Bronchial epithelial cell (primary cell): ENCODE data around the gene EMX1. TPM values are rescaled to one million over a fixed set of nuclear protein-coding genes. Genes with fewer than 3 reads are reported as not detected.

Experiments used
- DNase-seq: peaks from one replicate; pipeline ENCODE4 v3.0.0-alpha.2; 2010; ENCODE audit warnings: low read depth
- FAIRE-seq: peaks from 2 replicates; lab custom pipeline; 2011; peaks lifted over from hg19 to GRCh38; lab: Jason Lieb, UNC
- H3K27me3 ChIP-seq: 2 replicates; pipeline ENCODE4 v1.5.1; 2011; ENCODE audit warnings: low read length; ENCODE audit not compliant: control insufficient read depth, insufficient read depth
- H3K36me3 ChIP-seq: 2 replicates; pipeline ENCODE4 v1.5.1; 2011; ENCODE audit warnings: low read length; ENCODE audit not compliant: control insufficient read depth, insufficient read depth
- H3K4me3 ChIP-seq: 2 replicates; pipeline ENCODE4 v1.5.1; 2011; ENCODE audit warnings: mild to moderate bottlenecking, low read depth, low read length, control low read depth
- CTCF ChIP-seq: IDR thresholded peaks from 2 replicates; pipeline ENCODE4 v1.5.1; 2011; ENCODE audit warnings: mild to moderate bottlenecking, moderate library complexity, low read length, control low read depth, inconsistent platforms; ENCODE audit not compliant: insufficient read depth, severe bottlenecking
- total RNA-seq: library from RNA; depleted of rRNA; stranded (reverse); fragments of >200 nt; gene quantifications from 2 replicates; pipeline ENCODE4 v1.2.1, GENCODE V29; 2014

EMX1 gene
- total RNA-seq, 1 donor from 2014 or later: 0.26 TPM

- TF ChIP-seq CTCF: no peak
- DNase-seq (no peak), FAIRE-seq (no peak)
- no peak overlapping the region for H3K4me3 ChIP-seq
- no peaks in the 10 kb centered on the region for H3K27me3 ChIP-seq
- no peaks in the 10 kb centered on the region for H3K36me3 ChIP-seq
Measured at GRCh38 chr2:72944804-72945449, 27.6 kb downstream of the EMX1 start.

- no peak overlapping the region for H3K4me3 ChIP-seq
- FAIRE-seq: no peak
- TF ChIP-seq CTCF: no peak
Measured at GRCh38 chr2:72945450-72946019, 28.2 kb downstream of the EMX1 start.

GRCh38 chr2:72946466-72946865 is 29.1 kb downstream of the EMX1 start:
- DNase-seq: no peak
- FAIRE-seq: no peak
- Histone ChIP-seq H3K4me3 (no peak overlapping the region), H3K36me3 (no peaks in the 10 kb centered on the region), H3K27me3 (no peaks in the 10 kb centered on the region)
- TF ChIP-seq CTCF: no peak

More at GRCh38 chr2:72945450-72946019, 28.2 kb downstream of the EMX1 start:
- H3K27me3 ChIP-seq: no peaks in the 10 kb centered on the region
- no peaks in the 10 kb centered on the region for H3K36me3 ChIP-seq
- DNase-seq: no peak

GRCh38 chr2:72947952-72948830 is 30.9 kb downstream of the EMX1 start:
- DNase-seq (no peak), FAIRE-seq (no peak)
- Histone ChIP-seq H3K36me3 (no peaks in the 10 kb centered on the region), H3K27me3 (no peaks in the 10 kb centered on the region), H3K4me3 (no peak overlapping the region)
- no peak for TF ChIP-seq CTCF

- no peak for TF ChIP-seq CTCF
- H3K27me3 ChIP-seq: no peaks in the 10 kb centered on the region
- no peak overlapping the region for H3K4me3 ChIP-seq
- no peaks in the 10 kb centered on the region for H3K36me3 ChIP-seq
- DNase-seq (peak; percentile 85), FAIRE-seq (peak; percentile 97)
Measured at GRCh38 chr2:72949045-72949444, 31.7 kb downstream of the EMX1 start.
